KMS-11 (cell line): ENCODE results near the gene KLHL6.

Experiments used
- H2AFZ ChIP-seq: fragments of 200-600 bp; sonication (generic); 2 replicates; pipeline ENCODE4 v1.6.1; 2016; ENCODE audit warnings: antibody characterized with exemption, mixed run types, low read depth
- H3K27ac ChIP-seq: fragments of 200-600 bp; sonication (generic); 2 replicates; pipeline ENCODE4 v1.6.1; 2016; ENCODE audit warnings: mild to moderate bottlenecking, mixed run types
- H3K27me3 ChIP-seq: fragments of 200-600 bp; sonication (generic); 2 replicates; pipeline ENCODE4 v1.6.1; 2017; ENCODE audit warnings: mild to moderate bottlenecking, low read depth, mixed run types, moderate library complexity; ENCODE audit not compliant: insufficient read depth
- H3K36me3 ChIP-seq: fragments of 200-600 bp; sonication (generic); 2 replicates; pipeline ENCODE4 v1.6.1; 2017; ENCODE audit warnings: mild to moderate bottlenecking, mixed run types; ENCODE audit not compliant: insufficient read depth
- H3K4me1 ChIP-seq: fragments of 200-600 bp; sonication (generic); 2 replicates; pipeline ENCODE4 v1.6.1; 2016; ENCODE audit warnings: mild to moderate bottlenecking, low read depth, mixed run types; ENCODE audit not compliant: poor library complexity, severe bottlenecking
- H3K4me2 ChIP-seq: fragments of 200-600 bp; sonication (generic); 2 replicates; pipeline ENCODE4 v1.7.0; 2016; ENCODE audit warnings: mild to moderate bottlenecking, mixed run types
- H3K4me3 ChIP-seq: fragments of 200-600 bp; sonication (generic); IDR thresholded peaks from 2 replicates; pipeline ENCODE4 v1.6.1; 2017; ENCODE audit warnings: low read depth, low read length, mixed read lengths; ENCODE audit not compliant: insufficient read depth
- H3K79me2 ChIP-seq: fragments of 200-600 bp; sonication (generic); 2 replicates; pipeline ENCODE4 v1.6.1; 2016; ENCODE audit warnings: low read depth, mixed run types; ENCODE audit not compliant: insufficient read depth
- H3K9ac ChIP-seq: fragments of 200-600 bp; sonication (generic); 2 replicates; pipeline ENCODE4 v1.6.1; 2016; ENCODE audit warnings: mild to moderate bottlenecking, mixed run types
- H4K20me1 ChIP-seq: fragments of 200-600 bp; sonication (generic); 2 replicates; pipeline ENCODE4 v1.6.1; 2016; ENCODE audit warnings: mild to moderate bottlenecking, mixed run types; ENCODE audit not compliant: insufficient read depth
- CTCF ChIP-seq: fragments of 200-600 bp; sonication (generic); conservative IDR thresholded peaks from 2 replicates; pipeline ENCODE4 v1.6.1; 2017; ENCODE audit warnings: low read depth, mild to moderate bottlenecking, antibody characterized with exemption, low read length, moderate library complexity, mixed read lengths

Gene KLHL6

GRCh38 chr3:183536238-183536880 is 19.1 kb downstream of the KLHL6 start:
- no peaks in the 10 kb centered on the region for H3K36me3 ChIP-seq
- H2AFZ ChIP-seq = no peak overlapping the region
- H3K9ac ChIP-seq = no peak overlapping the region
- no peak for TF ChIP-seq CTCF
- H3K27ac ChIP-seq = no peak overlapping the region
- no peaks in the 10 kb centered on the region for H4K20me1 ChIP-seq
- H3K4me1 ChIP-seq = no peaks in the 10 kb centered on the region
- H3K4me2 ChIP-seq = no peak overlapping the region
- no peaks in the 10 kb centered on the region for H3K79me2 ChIP-seq
- no peaks in the 10 kb centered on the region for H3K27me3 ChIP-seq
- no peak overlapping the region for H3K4me3 ChIP-seq

- Histone ChIP-seq H4K20me1 (no peaks in the 10 kb centered on the region), H3K4me3 (no peak overlapping the region), H3K79me2 (no peaks in the 10 kb centered on the region), H2AFZ (no peak overlapping the region), H3K27me3 (no peaks in the 10 kb centered on the region), H3K4me1 (no peaks in the 10 kb centered on the region), H3K4me2 (no peak overlapping the region), H3K9ac (no peak overlapping the region), H3K36me3 (no peaks in the 10 kb centered on the region), H3K27ac (no peak overlapping the region)
- TF ChIP-seq CTCF = no peak
These were observed 21.3 kb downstream of the KLHL6 start for GRCh38 chr3:183534249-183534648.

- no peaks in the 10 kb centered on the region for H3K79me2 ChIP-seq
- H3K4me1 ChIP-seq = peaks cover 2% of the 10 kb centered on the region
- no peaks in the 10 kb centered on the region for H3K27me3 ChIP-seq
- no peak overlapping the region for H3K4me3 ChIP-seq
- no peaks in the 10 kb centered on the region for H3K36me3 ChIP-seq
- no peaks in the 10 kb centered on the region for H4K20me1 ChIP-seq
- no peak overlapping the region for H3K4me2 ChIP-seq
- H2AFZ ChIP-seq = no peak overlapping the region
- no peak overlapping the region for H3K9ac ChIP-seq
- H3K27ac ChIP-seq = no peak overlapping the region
- TF ChIP-seq CTCF = no peak
These were observed 21.9 kb downstream of the KLHL6 start for GRCh38 chr3:183533412-183534132.

GRCh38 chr3:183532620-183533411 is 22.7 kb downstream of the KLHL6 start:
- Histone ChIP-seq H3K4me1 (peaks cover 9% of the 10 kb centered on the region), H3K4me2 (no peak overlapping the region), H3K9ac (no peak overlapping the region), H3K36me3 (no peaks in the 10 kb centered on the region), H3K79me2 (no peaks in the 10 kb centered on the region), H3K27me3 (no peaks in the 10 kb centered on the region), H3K4me3 (no peak overlapping the region), H4K20me1 (no peaks in the 10 kb centered on the region), H3K27ac (no peak overlapping the region), H2AFZ (no peak overlapping the region)
- no peak for TF ChIP-seq CTCF
